SK-N-SH (cell line): ENCODE data around the gene ELMO1. TPM values are rescaled to one million over a fixed set of nuclear protein-coding genes. Genes with fewer than 3 reads are reported as not detected.

ENCODE experiments used
- CTCF ChIA-PET: fragments of 300-600, 350-600 bp; formaldehyde crosslinking; extraction: SDS; loops from one replicate; lab custom pipeline; 2021; lab: Yijun Ruan, JAX
- POLR2A ChIA-PET: fragments of 350-600 bp; sonication (Branson Sonifier 250); formaldehyde crosslinking; extraction: SDS; loops from one replicate; lab custom pipeline; 2020; ENCODE audit warnings: antibody characterized with exemption, inconsistent platforms; lab: Yijun Ruan, JAX
- DNase-seq: peaks from one replicate; pipeline ENCODE4 v3.0.0; 2012
- H2AFZ ChIP-seq: fragments of 200-600 bp; sonication (generic); 2 replicates; pipeline ENCODE4 v1.8.1; 2016; ENCODE audit warnings: antibody characterized with exemption, mild to moderate bottlenecking, low read depth
- H3F3A ChIP-seq: fragments of 200-600 bp; sonication (generic); replicated peaks from 2 replicates; pipeline ENCODE3; 2016; ENCODE audit warnings: antibody characterized with exemption, mild to moderate bottlenecking; ENCODE audit not compliant: insufficient read depth
- H3K27ac ChIP-seq, 2 experiments: fragments of 200-500 bp in 1 of 2; fragments of 200-600 bp in 1 of 2; sonication (Bioruptor generic) in 1 of 2; sonication (generic), shearing (Covaris generic) in 1 of 2; 2 replicates each; pipeline versions ENCODE4 v1.5.1 to v1.6.1; 2014 to 2016; ENCODE audit warnings: low read depth in 2 of 2, inconsistent platforms in 1 of 2, low read length in 1 of 2, mild to moderate bottlenecking in 1 of 2, mixed read lengths in 1 of 2
- H3K27me3 ChIP-seq: fragments of 200-600 bp; sonication (generic), shearing (Covaris generic); 2 replicates; pipeline ENCODE4 v1.6.1; 2016; ENCODE audit warnings: mixed run types; ENCODE audit not compliant: insufficient read depth
- H3K36me3 ChIP-seq, 2 experiments: fragments of 200-500 bp in 1 of 2; fragments of 200-600 bp in 1 of 2; sonication (Bioruptor generic) in 1 of 2; sonication (generic) in 1 of 2; replicated peaks in 1 of 2; 2 replicates each; pipeline versions ENCODE3 to v1.5.1; 2014 to 2016; ENCODE audit warnings: low read length in 1 of 2, mild to moderate bottlenecking in 1 of 2; ENCODE audit not compliant: insufficient read depth in 2 of 2, control insufficient read depth in 1 of 2
- H3K4me1 ChIP-seq, 2 experiments: fragments of 200-500 bp in 1 of 2; fragments of 200-600 bp in 1 of 2; sonication (Bioruptor generic) in 1 of 2; sonication (generic), shearing (Covaris generic) in 1 of 2; 2 replicates each; pipeline versions ENCODE4 v1.5.1 to v1.6.1; 2014 to 2016; ENCODE audit warnings: low read depth in 1 of 2, low read length in 1 of 2, mixed run types in 1 of 2; ENCODE audit not compliant: insufficient read depth in 2 of 2, control insufficient read depth in 1 of 2
- H3K4me2 ChIP-seq: fragments of 200-600 bp; sonication (generic), shearing (Covaris generic); 2 replicates; pipeline ENCODE4 v1.6.1; 2017; ENCODE audit warnings: mixed run types
- H3K4me3 ChIP-seq, 2 experiments: fragments of 200-500 bp in 1 of 2; fragments of 200-600 bp in 1 of 2; sonication (Bioruptor generic) in 1 of 2; sonication (generic), shearing (Covaris generic) in 1 of 2; 2 replicates each; pipeline versions ENCODE4 v1.5.1 to v1.8.1; 2014 to 2016; ENCODE audit warnings: low read depth in 2 of 2, inconsistent platforms in 1 of 2, low read length in 1 of 2, mild to moderate bottlenecking in 1 of 2, mixed read lengths in 1 of 2, moderate library complexity in 1 of 2
- H3K79me2 ChIP-seq: fragments of 200-600 bp; sonication (generic); 2 replicates; pipeline ENCODE4 v1.8.1; 2017; ENCODE audit warnings: mild to moderate bottlenecking; ENCODE audit not compliant: insufficient read depth
- H3K9ac ChIP-seq: fragments of 200-600 bp; sonication (generic); 2 replicates; pipeline ENCODE4 v1.6.1; 2017; ENCODE audit warnings: mixed run types
- H3K9me2 ChIP-seq: fragments of 200-600 bp; sonication (generic); 2 replicates; pipeline ENCODE4 v1.6.1; 2017; ENCODE audit warnings: mixed run types
- H3K9me3 ChIP-seq: fragments of 200-600 bp; sonication (generic); 2 replicates; pipeline ENCODE4 v1.6.1; 2017; ENCODE audit warnings: mixed run types, mild to moderate bottlenecking, moderate library complexity
- H4K20me1 ChIP-seq: fragments of 200-600 bp; sonication (generic); 2 replicates; pipeline ENCODE4 v1.6.1; 2017; ENCODE audit warnings: mild to moderate bottlenecking, mixed run types; ENCODE audit not compliant: insufficient read depth
- FOSL2 ChIP-seq: IDR thresholded peaks from 2 replicates; pipeline ENCODE4 v1.4.0; 2012; ENCODE audit warnings: low read depth, mild to moderate bottlenecking, moderate library complexity, borderline replicate concordance
- GABPA ChIP-seq: IDR thresholded peaks from 2 replicates; pipeline ENCODE4 v1.4.0; 2012; ENCODE audit warnings: low read depth, mild to moderate bottlenecking
- IRF3 ChIP-seq: fragments of 150-350 bp; IDR thresholded peaks from 2 replicates; pipeline ENCODE4 v1.6.1; 2016; ENCODE audit warnings: mild to moderate bottlenecking, low read depth, low read length
- JUND ChIP-seq: IDR thresholded peaks from 2 replicates; pipeline ENCODE4 v1.4.0; 2012
- MAX ChIP-seq: IDR thresholded peaks from 2 replicates; pipeline ENCODE4 v1.4.0; 2012; ENCODE audit warnings: low read depth
- MXI1 ChIP-seq: IDR thresholded peaks from 2 replicates; pipeline ENCODE4 v1.6.1; 2012; ENCODE audit warnings: mild to moderate bottlenecking, low read depth, low read length, improper control_type of control experiment
- POLR2AphosphoS5 ChIP-seq: IDR thresholded peaks from 2 replicates; pipeline ENCODE4 v1.6.1; 2012; ENCODE audit warnings: low read depth, low read length
- SIN3A ChIP-seq: IDR thresholded peaks from 2 replicates; pipeline ENCODE4 v1.6.1; 2012; ENCODE audit warnings: low read depth, mild to moderate bottlenecking, low read length, moderate library complexity, borderline replicate concordance
- TAF1 ChIP-seq: IDR thresholded peaks from 2 replicates; pipeline ENCODE4 v1.6.1; 2012; ENCODE audit warnings: low read depth, mild to moderate bottlenecking, low read length, moderate library complexity, borderline replicate concordance
- TCF12 ChIP-seq: IDR thresholded peaks from 2 replicates; pipeline ENCODE4 v1.4.0; 2012
- USF2 ChIP-seq: fragments of 150-350 bp; IDR thresholded peaks from 2 replicates; pipeline ENCODE4 v1.6.1; 2017; ENCODE audit warnings: antibody characterized with exemption, low read length, low read depth, borderline replicate concordance
- WGBS: methylation state at CpG from one replicate; pipeline ENCODE4 v1.1.6; 2017; ENCODE audit warnings: low lambda C conversion rate; 5-methylcytosine and 5-hydroxymethylcytosine counted together
- polyA plus RNA-seq, 3 experiments: library from polyadenylated mRNA; depleted of rRNA; stranded (reverse); fragments of >200 nt; gene quantifications; 2 replicates each; pipeline ENCODE4 v1.2.3, GENCODE V29; 2012
- TF ChIP-seq, protein P1 (sequence below): IDR thresholded peaks from 2 replicates; pipeline ENCODE4; 2012
- TF ChIP-seq, protein P2 (sequence below): IDR thresholded peaks from 2 replicates; pipeline ENCODE4 v1.4.0; 2012; ENCODE audit warnings: low read depth, borderline replicate concordance

The ELMO1 gene
- polyA plus RNA-seq, 1 of the 3 experiments (the other 2 are of a cell fraction), result 0.64 TPM

GRCh38 chr7:37405603-37406122, 43.0 kb downstream of the ELMO1 start:
- POLR2A ChIA-PET, result no interaction called here
- TF ChIP-seq, protein P1, sequence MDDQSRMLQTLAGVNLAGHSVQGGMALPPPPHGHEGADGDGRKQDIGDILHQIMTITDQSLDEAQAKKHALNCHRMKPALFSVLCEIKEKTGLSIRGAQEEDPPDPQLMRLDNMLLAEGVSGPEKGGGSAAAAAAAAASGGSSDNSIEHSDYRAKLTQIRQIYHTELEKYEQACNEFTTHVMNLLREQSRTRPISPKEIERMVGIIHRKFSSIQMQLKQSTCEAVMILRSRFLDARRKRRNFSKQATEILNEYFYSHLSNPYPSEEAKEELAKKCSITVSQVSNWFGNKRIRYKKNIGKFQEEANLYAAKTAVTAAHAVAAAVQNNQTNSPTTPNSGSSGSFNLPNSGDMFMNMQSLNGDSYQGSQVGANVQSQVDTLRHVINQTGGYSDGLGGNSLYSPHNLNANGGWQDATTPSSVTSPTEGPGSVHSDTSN, result no peak
- Histone ChIP-seq H3K9ac (no peak overlapping the region), H3K4me3 (no peak overlapping the region), H3K27me3 (no peaks in the 10 kb centered on the region), H2AFZ (no peak overlapping the region), H3K4me2 (no peak overlapping the region), H3K4me1 (peaks cover 0 to 2% of the 10 kb centered on the region in 2 experiments; a peak in 2 of 4 replicates), H3K9me2 (no peaks in the 10 kb centered on the region), H3K27ac (no peak overlapping the region), H3K9me3 (peaks cover 2% of the 10 kb centered on the region; the same call in 1 of the 2 replicates), H4K20me1 (no peaks in the 10 kb centered on the region), H3K36me3 (no peaks in the 10 kb centered on the region), H3F3A (no peaks in the 10 kb centered on the region), H3K79me2 (no peaks in the 10 kb centered on the region)
- WGBS, result 50% methylated on average over 9 of the region's 9 CpGs
- CTCF ChIA-PET, result interaction anchor here (1.1 kb wide), 1 partner anchor 21 kb away, joined by 4 read pairs; no protein-coding TSS in a partner anchor
- no peak for DNase-seq

DNA sequence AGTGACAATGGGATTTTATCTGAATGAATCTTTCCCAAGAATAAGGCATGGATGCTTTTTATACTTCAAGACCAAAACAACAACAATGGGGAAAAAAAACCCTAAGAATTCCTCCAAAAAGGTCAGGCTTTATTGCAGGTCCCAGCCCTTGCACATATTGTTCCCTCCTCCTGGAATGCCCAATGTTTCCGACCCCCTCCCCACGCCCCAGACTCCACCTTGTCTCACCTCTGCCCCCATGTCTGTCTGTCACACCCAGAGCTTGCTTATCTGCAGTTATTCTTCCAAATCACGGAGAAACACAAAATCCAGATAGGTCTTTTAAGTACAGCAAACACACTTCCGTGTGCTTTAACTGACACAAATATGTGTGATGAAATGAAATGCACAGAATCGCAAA, 43.5 kb downstream of the ELMO1 start:
- CTCF ChIA-PET, result no interaction called here
- POLR2A ChIA-PET, result interaction anchor here (0.6 kb wide), 1 partner anchor 114 kb away, joined by 4 read pairs; no protein-coding TSS in a partner anchor
- Histone ChIP-seq H3F3A (no peaks in the 10 kb centered on the region), H3K4me1 (peaks cover 0 to 2% of the 10 kb centered on the region in 2 experiments; a peak in 2 of 4 replicates), H2AFZ (no peak overlapping the region), H3K9me3 (peaks cover 4% of the 10 kb centered on the region; the same call in 1 of the 2 replicates), H3K27ac (no peak overlapping the region), H3K9ac (no peak overlapping the region), H3K27me3 (no peaks in the 10 kb centered on the region), H3K36me3 (no peaks in the 10 kb centered on the region), H3K4me3 (no peak overlapping the region), H3K79me2 (no peaks in the 10 kb centered on the region), H3K9me2 (no peaks in the 10 kb centered on the region), H4K20me1 (no peaks in the 10 kb centered on the region), H3K4me2 (no peak overlapping the region)
- TF ChIP-seq JUND (no peak), MAX (no peak), SIN3A (no peak), FOSL2 (no peak), GABPA (no peak), MXI1 (no peak), TCF12 (no peak), POLR2AphosphoS5 (no peak), USF2 (no peak), TAF1 (no peak), IRF3 (no peak)
- TF ChIP-seq, protein P2, sequence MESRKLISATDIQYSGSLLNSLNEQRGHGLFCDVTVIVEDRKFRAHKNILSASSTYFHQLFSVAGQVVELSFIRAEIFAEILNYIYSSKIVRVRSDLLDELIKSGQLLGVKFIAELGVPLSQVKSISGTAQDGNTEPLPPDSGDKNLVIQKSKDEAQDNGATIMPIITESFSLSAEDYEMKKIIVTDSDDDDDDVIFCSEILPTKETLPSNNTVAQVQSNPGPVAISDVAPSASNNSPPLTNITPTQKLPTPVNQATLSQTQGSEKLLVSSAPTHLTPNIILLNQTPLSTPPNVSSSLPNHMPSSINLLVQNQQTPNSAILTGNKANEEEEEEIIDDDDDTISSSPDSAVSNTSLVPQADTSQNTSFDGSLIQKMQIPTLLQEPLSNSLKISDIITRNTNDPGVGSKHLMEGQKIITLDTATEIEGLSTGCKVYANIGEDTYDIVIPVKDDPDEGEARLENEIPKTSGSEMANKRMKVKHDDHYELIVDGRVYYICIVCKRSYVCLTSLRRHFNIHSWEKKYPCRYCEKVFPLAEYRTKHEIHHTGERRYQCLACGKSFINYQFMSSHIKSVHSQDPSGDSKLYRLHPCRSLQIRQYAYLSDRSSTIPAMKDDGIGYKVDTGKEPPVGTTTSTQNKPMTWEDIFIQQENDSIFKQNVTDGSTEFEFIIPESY, result no peak
- DNase-seq, result no peak
- 25% methylated on average over 5 of the region's 5 CpGs for WGBS
